ENCODE data around the gene NTN3.

Gene NTN3

GRCh38 chr16:2455081-2455845, 15.8 kb upstream of the NTN3 start:
- no peak overlapping the region for H3K4me3 ChIP-seq (ENCODE audit: low read depth, low read length, poor library complexity, severe bottlenecking)
- peaks cover 78% of the 10 kb centered on the region for H3K36me3 ChIP-seq (ENCODE audit: insufficient read depth, low read length)
- H3K9ac ChIP-seq (ENCODE audit: low read length): no peak overlapping the region
- H3K79me2 ChIP-seq (ENCODE audit: insufficient read depth, low read length): no peaks in the 10 kb centered on the region
- no peak overlapping the region for H2AFZ ChIP-seq (ENCODE audit: low read length)
- H3K9me3 ChIP-seq (ENCODE audit: low read length): no peaks in the 10 kb centered on the region
- 0 out of 2 replicates have a peak, but pooled peaks cover 4% of the 10 kb centered on the region for H3F3A ChIP-seq (ENCODE audit: insufficient read depth, low read length)
- no peaks in the 10 kb centered on the region for H4K20me1 ChIP-seq (ENCODE audit: insufficient read depth, low read length)
- no peaks in the 10 kb centered on the region for H3K27me3 ChIP-seq (ENCODE audit: insufficient read depth, low read length)
- H3K4me1 ChIP-seq (ENCODE audit: insufficient read depth, low read length, severe bottlenecking): peaks cover 16% of the 10 kb centered on the region
- no peak overlapping the region for H3K4me2 ChIP-seq (ENCODE audit: low read length)
- no peaks in the 10 kb centered on the region for H3K9me2 ChIP-seq (ENCODE audit: low read depth, low read length)
- TF ChIP-seq CTCF (IDR thresholded peaks at IDR 0.05; ENCODE audit: low read length) (no peak), EZH2 (IDR thresholded peaks at IDR 0.05; ENCODE audit: borderline replicate concordance, low read length) (no peak)
- no peak overlapping the region for H3K27ac ChIP-seq (ENCODE audit: low read depth, low read length, poor library complexity, severe bottlenecking)

- Histone ChIP-seq H3K27ac (ENCODE audit: low read depth, low read length, poor library complexity, severe bottlenecking) (no peak overlapping the region), H4K20me1 (ENCODE audit: insufficient read depth, low read length) (no peaks in the 10 kb centered on the region), H3K9ac (ENCODE audit: low read length) (no peak overlapping the region), H3K79me2 (ENCODE audit: insufficient read depth, low read length) (no peaks in the 10 kb centered on the region), H2AFZ (ENCODE audit: low read length) (no peak overlapping the region), H3F3A (ENCODE audit: insufficient read depth, low read length) (0 out of 2 replicates have a peak, but pooled peaks cover 4% of the 10 kb centered on the region), H3K9me2 (ENCODE audit: low read depth, low read length) (no peaks in the 10 kb centered on the region), H3K27me3 (ENCODE audit: insufficient read depth, low read length) (no peaks in the 10 kb centered on the region), H3K4me2 (ENCODE audit: low read length) (no peak overlapping the region), H3K36me3 (ENCODE audit: insufficient read depth, low read length) (peaks cover 68% of the 10 kb centered on the region), H3K4me3 (ENCODE audit: low read depth, low read length, poor library complexity, severe bottlenecking) (no peak overlapping the region), H3K4me1 (ENCODE audit: insufficient read depth, low read length, severe bottlenecking) (peaks cover 28% of the 10 kb centered on the region), H3K9me3 (ENCODE audit: low read length) (no peaks in the 10 kb centered on the region)
- no peak for TF ChIP-seq CTCF (IDR thresholded peaks at IDR 0.05; ENCODE audit: low read length)
- no peak for TF ChIP-seq EZH2 (IDR thresholded peaks at IDR 0.05; ENCODE audit: borderline replicate concordance, low read length)
Measured at GRCh38 chr16:2456551-2457153, 14.4 kb upstream of the NTN3 start.

- Histone ChIP-seq H2AFZ (ENCODE audit: low read length) (no peak overlapping the region), H3K27me3 (ENCODE audit: insufficient read depth, low read length) (no peaks in the 10 kb centered on the region), H3K9me2 (ENCODE audit: low read depth, low read length) (no peaks in the 10 kb centered on the region), H3K4me3 (ENCODE audit: low read depth, low read length, poor library complexity, severe bottlenecking) (no peak overlapping the region), H3K36me3 (ENCODE audit: insufficient read depth, low read length) (peaks cover 62% of the 10 kb centered on the region), H4K20me1 (ENCODE audit: insufficient read depth, low read length) (no peaks in the 10 kb centered on the region), H3K4me2 (ENCODE audit: low read length) (no peak overlapping the region), H3K4me1 (ENCODE audit: insufficient read depth, low read length, severe bottlenecking) (peaks cover 28% of the 10 kb centered on the region), H3K9me3 (ENCODE audit: low read length) (no peaks in the 10 kb centered on the region), H3K79me2 (ENCODE audit: insufficient read depth, low read length) (no peaks in the 10 kb centered on the region), H3K9ac (ENCODE audit: low read length) (no peak overlapping the region), H3F3A (ENCODE audit: insufficient read depth, low read length) (0 out of 2 replicates have a peak, but pooled peaks cover 4% of the 10 kb centered on the region), H3K27ac (ENCODE audit: low read depth, low read length, poor library complexity, severe bottlenecking) (peak overlapping the region; percentile 33)
- TF ChIP-seq CTCF (IDR thresholded peaks at IDR 0.05; ENCODE audit: low read length) (no peak), EZH2 (IDR thresholded peaks at IDR 0.05; ENCODE audit: borderline replicate concordance, low read length) (no peak)
Measured at GRCh38 chr16:2457267-2457666, 13.8 kb upstream of the NTN3 start.

All from OCI-LY1 (cell line).